HG03575 (cell line): ENCODE data around the gene TP53I11.

ENCODE experiments used
- ATAC-seq: cut with Tn5 transposase; IDR thresholded peaks from one replicate; pipeline ENCODE4 v1.9.1; 2021; ENCODE audit not compliant: unreplicated experiment, insufficient number of reproducible peaks, low FRiP score; ENCODE audit errors: extremely low read depth

TP53I11 gene

GRCh38 chr11:44960200-44960845 is 9.6 kb upstream of the TP53I11 start:
- ATAC-seq: no peak

- ATAC-seq: no peak
Measured at GRCh38 chr11:44959064-44959463, 8.4 kb upstream of the TP53I11 start.

GRCh38 chr11:44957776-44958564 is 7.3 kb upstream of the TP53I11 start:
- ATAC-seq: no peak

- ATAC-seq: no peak
Measured at GRCh38 chr11:44957040-44957515, 6.4 kb upstream of the TP53I11 start.

- ATAC-seq: no peak
Measured at GRCh38 chr11:44955015-44955738, 4.5 kb upstream of the TP53I11 start.

GRCh38 chr11:44954051-44954906 is 3.6 kb upstream of the TP53I11 start:
- no peak for ATAC-seq

- ATAC-seq: no peak
Measured at GRCh38 chr11:44952500-44953260, 2.0 kb upstream of the TP53I11 start.

- no peak for ATAC-seq
Measured at GRCh38 chr11:44952082-44952481, 1.4 kb upstream of the TP53I11 start.

- ATAC-seq: no peak
Measured at GRCh38 chr11:44950031-44950624, 555 bp downstream of the TP53I11 start.

GRCh38 chr11:44949160-44950030 is 1.3 kb downstream of the TP53I11 start:
- ATAC-seq: no peak

GRCh38 chr11:44948155-44948554 is 2.5 kb downstream of the TP53I11 start:
- ATAC-seq: no peak

- ATAC-seq: no peak
Measured at GRCh38 chr11:44947114-44947513, 3.6 kb downstream of the TP53I11 start.

GRCh38 chr11:44946263-44946662 is 4.4 kb downstream of the TP53I11 start:
- no peak for ATAC-seq

GRCh38 chr11:44945666-44946065 is 5.0 kb downstream of the TP53I11 start:
- ATAC-seq: no peak

- ATAC-seq: no peak
Measured at GRCh38 chr11:44944853-44945235, 5.8 kb downstream of the TP53I11 start.

- no peak for ATAC-seq
Measured at GRCh38 chr11:44944181-44944852, 6.4 kb downstream of the TP53I11 start.

- no peak for ATAC-seq
Measured at GRCh38 chr11:44943696-44944095, 7.0 kb downstream of the TP53I11 start.
